ENCODE data around the gene DISP3.

The DISP3 gene, protein sequence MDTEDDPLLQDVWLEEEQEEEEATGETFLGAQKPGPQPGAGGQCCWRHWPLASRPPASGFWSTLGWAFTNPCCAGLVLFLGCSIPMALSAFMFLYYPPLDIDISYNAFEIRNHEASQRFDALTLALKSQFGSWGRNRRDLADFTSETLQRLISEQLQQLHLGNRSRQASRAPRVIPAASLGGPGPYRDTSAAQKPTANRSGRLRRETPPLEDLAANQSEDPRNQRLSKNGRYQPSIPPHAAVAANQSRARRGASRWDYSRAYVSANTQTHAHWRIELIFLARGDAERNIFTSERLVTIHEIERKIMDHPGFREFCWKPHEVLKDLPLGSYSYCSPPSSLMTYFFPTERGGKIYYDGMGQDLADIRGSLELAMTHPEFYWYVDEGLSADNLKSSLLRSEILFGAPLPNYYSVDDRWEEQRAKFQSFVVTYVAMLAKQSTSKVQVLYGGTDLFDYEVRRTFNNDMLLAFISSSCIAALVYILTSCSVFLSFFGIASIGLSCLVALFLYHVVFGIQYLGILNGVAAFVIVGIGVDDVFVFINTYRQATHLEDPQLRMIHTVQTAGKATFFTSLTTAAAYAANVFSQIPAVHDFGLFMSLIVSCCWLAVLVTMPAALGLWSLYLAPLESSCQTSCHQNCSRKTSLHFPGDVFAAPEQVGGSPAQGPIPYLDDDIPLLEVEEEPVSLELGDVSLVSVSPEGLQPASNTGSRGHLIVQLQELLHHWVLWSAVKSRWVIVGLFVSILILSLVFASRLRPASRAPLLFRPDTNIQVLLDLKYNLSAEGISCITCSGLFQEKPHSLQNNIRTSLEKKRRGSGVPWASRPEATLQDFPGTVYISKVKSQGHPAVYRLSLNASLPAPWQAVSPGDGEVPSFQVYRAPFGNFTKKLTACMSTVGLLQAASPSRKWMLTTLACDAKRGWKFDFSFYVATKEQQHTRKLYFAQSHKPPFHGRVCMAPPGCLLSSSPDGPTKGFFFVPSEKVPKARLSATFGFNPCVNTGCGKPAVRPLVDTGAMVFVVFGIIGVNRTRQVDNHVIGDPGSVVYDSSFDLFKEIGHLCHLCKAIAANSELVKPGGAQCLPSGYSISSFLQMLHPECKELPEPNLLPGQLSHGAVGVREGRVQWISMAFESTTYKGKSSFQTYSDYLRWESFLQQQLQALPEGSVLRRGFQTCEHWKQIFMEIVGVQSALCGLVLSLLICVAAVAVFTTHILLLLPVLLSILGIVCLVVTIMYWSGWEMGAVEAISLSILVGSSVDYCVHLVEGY (N-terminal part only)
- total RNA-seq: 0.67 to 1.2 reads per million in 2 donors

DNA sequence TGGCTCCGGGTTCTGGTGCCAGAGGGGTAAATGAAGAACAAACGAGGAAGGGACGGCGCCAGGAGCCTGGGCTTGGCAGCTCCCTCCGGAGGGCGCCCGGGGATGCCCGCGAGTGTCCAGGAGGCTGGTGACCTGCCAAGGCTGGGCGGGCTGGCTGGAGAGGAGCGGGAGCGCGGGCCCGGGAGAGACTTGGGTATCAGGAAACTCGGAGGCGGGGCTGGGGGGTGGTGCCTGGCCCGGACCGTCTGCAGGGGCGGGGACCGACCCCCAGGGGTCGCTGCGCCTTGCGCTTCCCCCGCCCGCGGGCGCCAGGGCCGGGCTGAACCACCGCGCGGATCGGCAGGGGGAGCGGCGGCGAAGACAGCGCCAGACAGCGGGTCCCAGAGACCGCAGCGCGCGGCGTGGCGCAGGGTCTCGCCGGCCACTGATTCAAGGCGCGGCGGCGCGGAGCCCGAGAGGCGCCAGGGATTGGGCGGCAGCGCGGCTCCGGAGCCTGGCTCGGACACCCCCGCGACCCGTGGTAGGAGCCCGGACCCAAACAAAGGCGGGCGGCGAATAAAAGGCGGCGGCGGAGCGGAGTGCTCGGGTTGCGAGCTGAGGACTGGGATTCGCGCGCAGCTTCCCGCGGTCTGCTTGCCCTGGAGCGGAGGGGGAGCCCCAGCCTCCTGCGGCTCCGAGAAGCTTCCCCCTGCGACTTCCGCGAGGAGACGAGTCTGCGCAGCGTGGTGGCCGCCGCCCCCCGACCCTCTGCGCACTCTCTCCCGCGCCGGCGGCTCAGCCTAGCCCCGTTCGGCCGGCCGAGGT, at the start of gene DISP3:
Gene DISP3, plus strand, starts transcription at position 585 of the 804 bp plus-strand sequence. CDS start 21,838 bp downstream, outside the sequence.
- peak; percentile 19 to 66 (median 49) for DNase-seq

DNA sequence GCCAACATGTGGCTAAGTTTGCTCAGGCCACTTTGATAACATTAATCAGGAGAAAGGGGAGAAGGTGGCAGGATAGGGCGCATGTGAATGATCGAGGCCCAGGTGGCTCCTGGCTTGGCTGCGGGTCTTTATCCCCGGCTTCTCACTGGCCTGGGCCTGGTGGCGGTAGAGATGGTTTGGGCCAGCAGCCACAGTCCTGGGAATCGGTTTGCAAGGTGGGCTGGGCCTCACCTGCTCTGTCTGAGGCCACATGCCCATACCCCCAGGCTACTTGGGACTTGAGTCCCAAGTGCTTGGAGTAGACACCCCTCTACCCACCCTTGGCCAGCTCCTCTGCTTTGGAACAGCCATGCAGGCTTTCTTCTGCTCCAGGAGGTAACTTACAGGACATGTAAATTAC, 49.7 kb upstream of the DISP3 start:
- DNase-seq: no peak

DNA sequence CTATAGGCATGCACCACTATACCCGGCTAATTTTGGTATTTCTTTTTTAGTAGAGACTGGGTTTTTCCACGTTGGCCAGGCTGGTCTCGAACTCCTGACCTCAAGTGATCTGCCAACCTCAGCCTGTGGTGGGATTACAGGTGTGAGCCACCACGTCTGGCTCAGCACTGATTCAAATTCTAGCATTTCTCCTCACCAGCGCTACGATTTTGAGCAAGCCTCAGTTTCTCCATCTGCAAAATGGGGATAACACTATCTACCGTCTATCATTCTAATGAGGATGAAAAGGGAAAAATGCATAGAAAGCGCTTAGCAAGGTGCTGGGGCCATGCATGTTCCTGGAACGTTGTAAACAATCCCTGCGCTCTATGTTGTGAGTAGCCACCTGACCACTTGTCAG, 49.0 kb upstream of the DISP3 start:
- no peak for DNase-seq

DNA sequence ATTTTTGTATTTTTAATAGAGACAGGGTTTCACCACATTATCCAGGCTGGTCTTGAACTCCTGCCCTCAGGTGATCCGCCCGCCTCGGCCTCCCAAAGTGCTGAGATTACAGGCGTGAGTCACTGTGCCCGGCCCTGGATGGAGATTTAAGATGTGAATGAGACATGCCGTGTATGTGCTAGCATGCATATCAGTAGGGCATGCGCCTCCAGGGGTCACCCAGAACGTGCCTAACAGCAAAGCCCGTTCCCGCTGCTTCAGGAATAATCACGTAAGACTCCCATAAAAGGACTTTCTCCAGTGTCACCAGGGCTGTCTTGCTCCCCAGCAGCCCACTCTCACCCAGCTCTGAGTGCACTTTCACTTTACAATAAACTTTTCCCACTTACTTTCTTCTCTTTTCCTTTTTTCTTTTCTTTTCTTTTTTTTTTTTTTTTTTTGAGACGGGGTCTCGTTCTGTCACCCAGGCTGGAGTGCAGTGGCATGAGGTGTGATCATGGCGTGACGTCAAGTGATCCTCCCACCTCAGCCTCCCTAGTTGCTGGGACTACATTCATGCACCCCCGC, 46.9 kb upstream of the DISP3 start:
- no peak for DNase-seq

DNA sequence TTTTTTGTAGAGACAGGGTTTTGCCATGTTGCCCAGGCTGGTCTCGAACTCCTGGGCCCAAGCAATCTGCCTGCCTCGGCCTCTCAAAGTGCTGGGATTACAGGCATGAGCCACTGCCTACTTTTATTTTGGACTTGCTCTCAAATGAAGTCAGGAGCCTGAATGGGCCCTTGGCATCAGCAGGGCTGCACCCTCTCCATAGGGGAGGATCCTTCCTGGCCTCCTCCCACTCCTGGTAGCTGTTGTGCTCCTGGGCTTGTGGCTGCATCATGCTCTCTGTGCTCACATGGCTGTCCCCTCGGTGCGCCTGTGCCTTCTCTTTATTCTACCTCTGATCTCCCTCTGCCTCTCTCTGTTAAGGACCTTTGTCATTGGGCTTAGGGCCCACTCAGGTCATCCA, 46.4 kb upstream of the DISP3 start:
- no peak for DNase-seq

DNA sequence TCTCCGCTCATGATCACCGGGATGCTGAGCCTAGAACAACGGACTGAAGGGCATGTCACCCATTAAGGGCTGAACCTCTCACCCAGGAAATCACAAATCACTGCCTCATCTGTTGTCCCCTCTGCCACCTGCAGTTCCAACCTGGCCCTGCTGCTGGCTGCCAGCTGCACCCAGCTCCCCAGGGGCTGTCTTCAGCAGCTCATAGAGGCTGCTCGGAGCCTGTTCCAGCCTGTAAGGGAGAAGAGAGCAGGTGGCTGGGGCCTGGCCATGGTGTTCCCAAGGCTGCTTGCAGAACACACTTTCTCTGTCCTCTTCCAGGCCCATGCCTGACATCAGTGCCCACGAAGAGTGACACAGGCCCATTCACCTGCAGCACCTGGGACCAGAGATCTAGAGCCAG, 44.5 kb upstream of the DISP3 start:
- no peak for DNase-seq

DNA sequence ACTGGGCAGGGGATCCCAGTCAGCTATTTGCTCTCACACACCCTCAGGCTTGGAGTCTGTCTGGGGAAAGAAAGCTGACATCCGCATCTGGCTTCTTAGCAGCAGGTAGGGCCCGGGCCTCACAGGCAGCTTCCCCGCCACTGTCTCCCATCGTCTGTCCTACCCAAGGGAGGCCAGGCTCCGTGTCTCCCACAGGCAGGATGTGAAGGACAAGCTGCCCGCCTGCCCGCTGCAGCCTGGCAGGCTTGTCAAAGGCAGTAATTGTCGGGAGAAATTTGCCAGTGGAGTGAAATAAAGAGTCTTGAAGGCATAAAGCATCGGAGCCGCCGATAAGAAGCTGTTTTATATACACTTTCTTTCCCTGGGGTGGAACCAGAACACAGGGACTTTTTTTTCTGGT, 44.0 kb upstream of the DISP3 start:
- DNase-seq: no peak

DNA sequence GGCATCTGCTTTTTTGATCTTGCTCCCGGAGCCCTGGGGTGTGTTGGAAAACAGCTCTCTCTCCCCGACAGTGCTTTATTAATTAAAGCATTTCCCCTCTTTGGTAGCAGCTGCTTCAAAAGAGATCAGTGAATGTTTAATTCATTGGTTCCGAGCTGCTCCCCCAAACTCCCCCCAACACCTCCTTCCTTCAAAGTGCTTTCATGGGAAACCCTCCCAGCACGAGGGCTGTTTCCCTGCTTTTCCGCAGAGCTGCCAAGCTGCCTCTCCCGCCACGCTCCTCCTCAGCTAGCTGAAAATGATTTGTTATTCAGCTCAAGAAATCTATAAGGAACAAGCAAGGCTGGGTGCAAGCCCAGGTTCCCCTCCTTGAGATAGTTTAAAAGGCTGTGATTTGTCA, 40.0 kb upstream of the DISP3 start:
- DNase-seq: no peak

DNA sequence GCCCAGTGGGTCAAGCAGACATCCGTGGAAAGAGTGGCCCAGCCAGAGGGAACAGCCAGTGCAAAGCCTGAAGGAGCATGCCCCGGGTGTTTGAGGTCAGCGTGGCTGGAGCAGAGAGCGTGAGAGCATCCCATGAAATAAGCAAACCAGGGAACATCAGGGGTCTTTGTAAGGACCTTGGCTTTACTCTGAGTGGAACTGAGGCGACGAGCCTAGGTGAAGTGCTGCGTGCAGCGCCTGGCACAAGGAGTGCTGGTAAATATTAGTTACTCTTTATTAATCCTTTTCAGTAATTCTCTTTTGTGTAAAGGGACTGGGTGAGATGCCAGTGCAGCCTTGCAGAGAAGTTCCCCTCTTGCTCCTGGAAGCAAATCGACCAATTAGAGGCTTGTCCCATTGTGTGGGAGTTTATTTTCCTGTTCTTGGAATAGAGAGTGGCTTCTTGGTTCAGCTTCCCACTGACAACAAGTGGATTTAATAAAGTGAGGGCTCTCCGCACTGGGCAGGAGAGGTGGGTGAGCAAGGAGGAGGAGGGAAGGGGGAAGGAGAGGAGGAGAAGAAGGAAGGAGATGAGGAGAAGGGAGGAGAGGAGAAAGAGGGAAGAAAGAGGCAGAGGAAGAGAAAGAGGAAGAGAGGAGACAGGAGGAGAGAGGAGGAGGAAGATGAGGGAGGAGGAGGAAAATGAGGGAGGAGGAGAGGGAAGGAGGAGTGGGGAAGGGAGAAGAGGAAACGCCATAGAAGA, 37.6 kb upstream of the DISP3 start:
- no peak for DNase-seq

DNA sequence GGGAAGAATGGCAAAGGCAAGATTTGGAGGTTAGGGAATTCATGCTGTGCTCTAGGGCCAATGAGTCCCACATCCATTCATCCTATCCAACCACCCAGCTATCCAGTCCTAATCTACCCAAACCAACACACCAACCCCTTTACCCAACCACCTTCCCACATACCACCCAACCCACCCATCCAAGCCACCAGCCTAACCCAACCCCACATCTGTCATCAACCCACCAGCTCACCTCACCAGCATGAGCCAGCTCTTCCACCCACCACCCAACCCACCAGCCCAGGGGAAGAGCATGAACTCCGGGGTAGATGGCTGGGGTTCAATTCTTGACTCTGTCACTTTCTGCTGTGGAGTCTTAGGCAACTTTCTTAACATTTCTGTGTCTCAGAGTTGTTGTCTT, 35.9 kb upstream of the DISP3 start:
- no peak for DNase-seq

DNA sequence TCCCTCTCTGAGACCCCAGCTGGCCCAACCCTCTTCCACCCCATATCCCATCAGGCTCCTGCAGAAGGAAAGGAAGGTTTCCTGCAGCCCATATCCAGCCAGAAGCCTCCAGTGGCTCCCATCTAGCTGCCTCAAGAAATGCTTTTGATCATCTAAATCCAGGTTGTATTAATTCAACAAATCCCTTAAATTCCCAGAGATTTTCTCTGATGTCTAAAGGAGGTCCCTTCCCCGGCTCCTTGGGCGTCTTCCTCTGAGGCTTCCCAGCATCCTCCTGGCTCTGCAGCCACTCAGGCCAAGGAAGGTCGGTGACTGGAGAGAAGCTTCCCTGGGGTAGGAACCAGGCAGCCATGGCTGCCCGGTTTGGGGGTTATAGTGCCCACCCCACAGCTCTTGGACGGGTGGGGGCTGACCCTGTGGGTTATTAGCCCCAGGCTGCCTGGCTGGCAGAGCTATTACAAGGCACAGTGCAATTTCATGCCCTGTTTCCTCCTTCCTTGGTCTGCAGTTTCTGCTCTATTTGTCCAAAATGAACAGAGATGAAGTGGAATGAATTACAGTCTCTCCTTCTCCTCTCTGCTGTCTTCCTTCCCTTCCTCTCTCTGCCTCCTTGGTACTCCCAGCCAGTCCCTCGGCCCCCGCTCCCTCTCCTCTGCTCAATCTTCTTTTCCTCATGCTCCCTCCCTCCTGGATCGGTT, 34.8 kb upstream of the DISP3 start:
- no peak for DNase-seq

DNA sequence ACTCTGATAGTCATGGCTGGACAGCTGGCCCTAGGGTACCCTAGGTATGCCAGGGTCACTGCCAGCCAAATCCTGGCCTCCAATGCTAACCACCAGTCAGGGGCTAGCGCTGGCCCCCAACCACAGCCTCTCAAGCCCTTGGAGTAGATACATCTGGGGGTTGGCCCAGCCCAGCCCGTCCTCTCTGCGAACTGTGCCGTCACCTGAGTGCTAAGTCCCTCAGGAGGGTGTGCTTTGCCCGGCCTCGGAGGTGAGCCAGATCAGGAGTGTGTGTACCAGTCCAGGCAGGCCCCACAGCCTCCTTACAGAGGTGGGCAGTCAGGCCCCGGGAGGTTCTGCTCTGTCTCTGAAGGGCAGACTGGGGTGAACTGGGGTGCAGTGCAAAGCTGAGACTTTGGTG, 34.0 kb upstream of the DISP3 start:
- no peak for DNase-seq

DNA sequence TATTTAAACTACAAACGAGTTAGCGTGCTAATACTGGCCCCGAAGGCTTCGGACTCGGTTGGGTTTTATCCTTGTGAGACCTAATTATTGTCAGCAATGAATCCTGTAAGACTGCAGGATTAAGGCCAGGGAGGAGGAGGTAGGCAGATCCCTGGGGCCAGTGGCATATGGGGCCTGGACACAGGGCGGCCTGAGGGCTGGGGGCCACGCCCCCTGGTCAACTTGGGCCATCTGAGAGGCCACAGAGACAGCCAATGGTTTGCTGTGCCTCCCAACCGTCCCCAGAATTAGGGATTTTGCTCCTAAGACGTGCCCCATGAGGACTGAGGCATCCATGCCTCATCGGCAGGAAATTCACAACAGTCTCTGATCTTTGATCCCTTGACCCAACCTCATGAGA, 31.1 kb upstream of the DISP3 start:
- DNase-seq: no peak

DNA sequence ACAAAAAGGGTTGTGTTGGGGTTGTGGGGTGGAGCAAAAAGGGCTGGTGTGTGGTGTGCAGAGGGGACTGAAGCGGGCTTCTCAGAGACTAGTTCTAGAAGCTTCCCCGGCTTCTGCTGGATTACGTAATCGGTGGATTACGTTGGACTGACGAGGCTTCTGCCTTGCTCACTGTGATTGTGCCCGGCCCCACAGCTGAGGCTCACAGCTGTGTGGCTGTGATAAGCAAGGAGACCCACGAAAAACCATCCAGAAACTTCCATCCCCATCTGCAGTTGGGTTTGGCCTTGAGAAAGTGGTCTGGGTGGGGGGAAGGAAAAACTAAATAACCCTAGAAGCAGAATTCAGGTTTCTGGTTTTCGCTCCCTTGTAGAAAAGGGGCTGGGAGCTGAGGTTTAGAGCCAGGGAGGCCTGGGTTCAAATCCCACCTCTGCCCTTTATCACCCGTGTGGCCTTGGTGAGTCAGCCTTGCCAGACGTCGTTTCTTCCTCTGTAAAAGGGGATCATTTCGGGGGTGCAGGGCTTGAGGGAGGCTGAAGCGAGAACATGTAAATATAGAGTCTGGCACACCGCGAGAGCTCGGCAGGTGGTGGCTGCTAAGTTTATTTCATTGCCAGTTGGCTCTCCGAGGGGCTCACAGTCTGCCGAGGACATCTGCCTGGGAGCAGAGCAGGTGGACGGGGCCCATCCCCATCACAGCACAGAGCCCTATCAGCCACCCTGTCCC, 30.4 kb upstream of the DISP3 start:
- DNase-seq: no peak

DNA sequence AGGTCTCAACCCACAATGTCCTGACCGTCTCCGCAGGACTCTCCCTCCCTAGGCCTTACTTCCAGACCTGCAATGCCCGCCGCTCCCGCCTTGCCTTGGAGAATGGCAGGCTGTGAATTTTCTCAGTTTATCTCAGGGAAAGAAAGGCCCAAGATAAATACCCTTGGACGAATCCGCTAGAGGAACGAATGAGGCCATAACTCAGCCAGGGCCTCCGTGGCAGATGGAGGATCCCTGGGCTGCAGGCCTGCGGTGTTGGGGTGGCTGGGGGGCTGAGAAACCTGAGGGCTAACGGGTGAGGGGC, 29.9 kb upstream of the DISP3 start:
- no peak for DNase-seq

DNA sequence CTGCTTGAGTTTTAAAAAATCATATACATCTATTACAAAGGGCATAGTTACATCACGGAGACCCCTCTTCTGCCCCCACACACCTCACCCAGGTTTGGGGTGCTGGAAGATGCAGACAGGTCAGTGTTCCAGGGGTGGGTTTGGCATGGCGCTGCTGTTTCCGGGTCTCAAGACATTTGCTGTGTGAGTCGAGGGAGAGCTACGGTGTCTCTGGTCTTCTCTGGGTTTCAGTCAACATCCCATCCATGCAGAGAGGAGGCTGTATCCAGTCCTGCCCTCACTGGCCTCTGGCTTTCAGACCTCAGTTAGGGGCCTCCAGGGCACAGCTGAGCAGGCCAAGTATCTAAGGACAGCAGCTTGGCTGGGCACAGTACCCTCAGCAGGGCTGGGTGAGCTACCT, 28.6 kb upstream of the DISP3 start:
- DNase-seq: no peak

DNA sequence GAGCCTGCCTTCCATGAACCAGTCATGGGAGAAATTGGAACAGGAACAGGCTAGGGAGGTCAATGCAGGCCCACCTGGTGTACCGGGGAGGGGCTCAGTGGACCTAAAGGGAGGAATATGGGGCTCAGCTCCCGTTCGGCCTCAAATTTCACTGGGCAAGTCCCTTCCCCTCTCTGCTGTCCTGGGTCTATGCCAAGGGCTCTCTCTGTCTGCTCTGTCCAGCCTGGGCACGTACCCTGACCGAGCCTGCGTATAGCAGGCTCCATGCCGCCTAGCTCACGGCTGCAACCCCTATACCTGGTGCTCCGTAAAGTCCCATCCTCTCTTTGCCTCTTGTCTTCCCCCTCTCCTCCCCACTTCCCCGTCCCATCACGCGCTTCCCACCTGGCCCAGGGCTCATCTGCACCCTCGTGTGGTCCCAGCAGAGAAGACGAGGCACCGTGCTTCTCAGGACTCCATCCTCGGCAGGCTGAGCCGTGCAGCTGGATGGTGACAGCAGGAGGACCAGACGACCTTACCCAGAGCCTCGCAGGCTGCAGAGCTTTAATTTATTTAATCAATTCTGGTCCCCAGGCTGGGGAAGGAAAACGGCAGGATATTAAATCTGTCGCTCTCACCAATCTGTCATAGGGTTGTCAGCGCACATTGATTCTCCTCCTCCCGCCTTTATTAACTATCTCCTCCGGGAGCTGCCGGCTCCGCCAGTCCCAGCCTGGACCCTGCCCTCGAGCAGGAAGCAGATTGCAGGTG, 25.0 kb upstream of the DISP3 start:
- no peak for DNase-seq

DNA sequence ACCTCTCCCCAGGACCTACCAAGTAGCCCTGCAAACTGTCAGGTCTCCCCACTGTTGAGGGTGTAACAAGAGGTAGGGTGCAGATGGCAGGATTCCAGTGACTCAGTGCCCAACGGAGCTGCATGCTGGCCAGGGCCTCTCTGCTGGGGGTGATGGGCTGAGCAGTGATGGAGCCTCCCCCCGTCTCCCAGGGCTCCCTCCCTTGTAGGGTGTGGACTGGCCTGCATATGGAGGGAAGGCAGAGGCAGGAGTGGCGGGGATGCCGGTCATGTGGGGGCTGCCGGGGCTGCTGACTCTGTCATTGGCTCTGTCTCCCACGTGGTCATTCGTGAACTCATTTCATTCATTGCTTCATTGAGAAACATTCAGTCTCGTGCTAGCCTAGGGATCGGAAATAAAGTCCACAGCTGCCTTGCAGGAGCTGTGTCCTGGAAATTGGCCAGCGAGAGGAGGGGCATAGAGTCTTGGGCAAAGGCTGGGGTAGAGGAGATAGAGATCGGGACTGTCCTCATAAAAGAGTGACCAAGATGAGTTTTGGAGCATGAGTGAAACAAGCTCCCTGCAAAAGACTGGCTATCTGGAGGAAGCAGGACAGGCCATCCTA, 22.9 kb upstream of the DISP3 start:
- DNase-seq: no peak

DNA sequence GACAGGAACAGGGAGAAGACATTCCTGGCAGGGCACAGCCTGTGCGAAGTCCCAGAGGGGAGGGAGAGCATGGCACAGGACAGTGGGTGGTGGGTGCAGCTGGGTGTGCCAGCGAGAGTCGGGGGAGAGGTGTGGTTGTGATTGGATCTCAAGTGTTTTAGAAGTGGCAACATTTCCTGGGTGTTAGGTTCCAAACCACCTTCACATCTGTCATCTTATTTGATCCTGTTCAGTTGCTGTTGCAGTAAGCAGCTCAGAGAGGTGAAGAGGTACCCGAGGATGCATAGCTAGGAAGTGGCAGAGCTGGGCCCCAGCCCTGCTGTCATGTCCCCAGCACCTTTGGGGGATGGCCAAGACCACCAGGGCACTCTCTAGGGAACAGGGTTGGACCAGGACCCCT, 22.0 kb upstream of the DISP3 start:
- no peak for DNase-seq

Measured in T-helper 2 cell (primary cell).